ENCODE results near the gene RPS19BP1. TPM values are rescaled to one million over a fixed set of nuclear protein-coding genes. Genes with fewer than 3 reads are reported as not detected.

The RPS19BP1 gene
- total RNA-seq, 2 experiments from 2014 or later, result 65.8 to 69.7 TPM

GRCh38 chr22:39512026-39512425, 20.5 kb downstream of the RPS19BP1 start:
- TF ChIP-seq, protein P1, sequence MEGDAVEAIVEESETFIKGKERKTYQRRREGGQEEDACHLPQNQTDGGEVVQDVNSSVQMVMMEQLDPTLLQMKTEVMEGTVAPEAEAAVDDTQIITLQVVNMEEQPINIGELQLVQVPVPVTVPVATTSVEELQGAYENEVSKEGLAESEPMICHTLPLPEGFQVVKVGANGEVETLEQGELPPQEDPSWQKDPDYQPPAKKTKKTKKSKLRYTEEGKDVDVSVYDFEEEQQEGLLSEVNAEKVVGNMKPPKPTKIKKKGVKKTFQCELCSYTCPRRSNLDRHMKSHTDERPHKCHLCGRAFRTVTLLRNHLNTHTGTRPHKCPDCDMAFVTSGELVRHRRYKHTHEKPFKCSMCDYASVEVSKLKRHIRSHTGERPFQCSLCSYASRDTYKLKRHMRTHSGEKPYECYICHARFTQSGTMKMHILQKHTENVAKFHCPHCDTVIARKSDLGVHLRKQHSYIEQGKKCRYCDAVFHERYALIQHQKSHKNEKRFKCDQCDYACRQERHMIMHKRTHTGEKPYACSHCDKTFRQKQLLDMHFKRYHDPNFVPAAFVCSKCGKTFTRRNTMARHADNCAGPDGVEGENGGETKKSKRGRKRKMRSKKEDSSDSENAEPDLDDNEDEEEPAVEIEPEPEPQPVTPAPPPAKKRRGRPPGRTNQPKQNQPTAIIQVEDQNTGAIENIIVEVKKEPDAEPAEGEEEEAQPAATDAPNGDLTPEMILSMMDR (IDR thresholded peaks at IDR 0.05), result no peak
- no peaks in the 10 kb centered on the region for H3K9me3 Mint-ChIP-seq
- Histone ChIP-seq H3K4me3 (ENCODE audit: low read length) (no peak overlapping the region), H3K27me3 (ENCODE audit: control insufficient read depth in 1 of 2, insufficient read depth in 2 of 2, low read length in 2 of 2) (no peaks in the 10 kb centered on the region), H3K27ac (ENCODE audit: low read depth in 1 of 2, low read length in 2 of 2) (no peak overlapping the region), H3K36me3 (ENCODE audit: insufficient read depth, low read length) (peaks cover 93% of the 10 kb centered on the region), H3K9me3 (ENCODE audit: control insufficient read depth in 1 of 2, insufficient read depth in 1 of 2, low read length in 2 of 2) (no peaks in the 10 kb centered on the region), H3K4me1 (ENCODE audit: insufficient read depth, low read length) (no peaks in the 10 kb centered on the region)
- intact Hi-C loops (cut with DNase I, micrococcal nuclease), result no loop called here
- no peak overlapping the region for H3K4me3 Mint-ChIP-seq
- DNase-seq, result no peak
- ChIA-PET CTCF (no interaction called here), POLR2A (no interaction called here)
- H3K27ac Mint-ChIP-seq, result no peak overlapping the region
- H3K4me1 Mint-ChIP-seq (ENCODE audit: low read depth), result peaks cover 21% of the 10 kb centered on the region
- ATAC-seq (ENCODE audit: poor library complexity), result no peak
- peaks cover 88% of the 10 kb centered on the region for H3K36me3 Mint-ChIP-seq (ENCODE audit: low read depth)
- H3K27me3 Mint-ChIP-seq, result no peaks in the 10 kb centered on the region

DNA sequence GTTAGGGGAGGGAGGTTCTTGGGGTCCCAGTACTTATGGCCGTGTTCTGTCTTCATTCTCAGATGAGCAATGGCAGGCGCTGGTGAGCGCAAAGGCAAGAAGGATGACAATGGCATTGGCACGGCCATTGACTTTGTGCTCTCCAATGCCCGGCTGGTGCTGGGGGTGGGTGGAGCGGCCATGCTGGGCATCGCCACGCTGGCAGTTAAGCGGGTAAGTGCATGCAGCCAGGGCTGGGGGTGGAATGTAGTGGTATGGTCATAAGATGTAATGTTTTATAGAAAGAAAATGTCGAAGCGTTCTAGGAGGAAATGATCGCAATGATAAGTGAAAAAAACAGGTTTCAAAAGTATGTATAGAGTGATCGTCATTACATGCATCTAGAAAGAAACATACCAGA, 21.3 kb downstream of the RPS19BP1 start:
- DNase-seq (no peak), ATAC-seq (ENCODE audit: poor library complexity) (no peak)
- ChIA-PET CTCF (no interaction called here), POLR2A (interaction anchor here (0.7 kb wide), 1 partner anchor 192 kb away, joined by 3 read pairs; the partner anchor contains the start of gene RPL3)
- no peak overlapping the region for H3K27ac ChIP-seq (ENCODE audit: low read depth in 1 of 2, low read length in 2 of 2)
- no peaks in the 10 kb centered on the region for H3K27me3 Mint-ChIP-seq
- no peak overlapping the region for H3K4me3 ChIP-seq (ENCODE audit: low read length)
- no peaks in the 10 kb centered on the region for H3K27me3 ChIP-seq (ENCODE audit: control insufficient read depth in 1 of 2, insufficient read depth in 2 of 2, low read length in 2 of 2)
- intact Hi-C loops (cut with DNase I, micrococcal nuclease), result no loop called here
- H3K9me3 Mint-ChIP-seq, result no peaks in the 10 kb centered on the region
- H3K4me3 Mint-ChIP-seq, result no peak overlapping the region
- TF ChIP-seq, protein P1 (IDR thresholded peaks at IDR 0.05), result no peak
- H3K27ac Mint-ChIP-seq, result no peak overlapping the region
- no peaks in the 10 kb centered on the region for H3K9me3 ChIP-seq (ENCODE audit: control insufficient read depth in 1 of 2, insufficient read depth in 1 of 2, low read length in 2 of 2)
- no peaks in the 10 kb centered on the region for H3K4me1 ChIP-seq (ENCODE audit: insufficient read depth, low read length)
- H3K36me3 Mint-ChIP-seq (ENCODE audit: low read depth), result peaks cover 95% of the 10 kb centered on the region
- H3K4me1 Mint-ChIP-seq (ENCODE audit: low read depth), result peaks cover 28% of the 10 kb centered on the region
- peaks cover 96% of the 10 kb centered on the region for H3K36me3 ChIP-seq (ENCODE audit: insufficient read depth, low read length)

- POLR2A ChIA-PET, result interaction anchor here (0.7 kb wide), 1 partner anchor 191 kb away, joined by 3 read pairs; the partner anchor contains the start of gene RPL3
- no peaks in the 10 kb centered on the region for H3K9me3 Mint-ChIP-seq
These were observed 21.9 kb downstream of the RPS19BP1 start for GRCh38 chr22:39510529-39511149.

More at GRCh38 chr22:39510529-39511149, 21.9 kb downstream of the RPS19BP1 start:
- H3K4me1 Mint-ChIP-seq (ENCODE audit: low read depth), result peaks cover 31% of the 10 kb centered on the region
- DNase-seq, result no peak
- TF ChIP-seq, protein P1 (IDR thresholded peaks at IDR 0.05), result no peak
- CTCF ChIA-PET, result interaction anchor here (1.2 kb wide), 1 partner anchor 111 kb away, joined by 3 read pairs; the partner anchor contains the start of gene TAB1
- no peak overlapping the region for H3K27ac Mint-ChIP-seq
- Histone ChIP-seq H3K4me1 (ENCODE audit: insufficient read depth, low read length) (peaks cover 3% of the 10 kb centered on the region), H3K27ac (ENCODE audit: low read depth in 1 of 2, low read length in 2 of 2) (no peak overlapping the region), H3K27me3 (ENCODE audit: control insufficient read depth in 1 of 2, insufficient read depth in 2 of 2, low read length in 2 of 2) (no peaks in the 10 kb centered on the region), H3K36me3 (ENCODE audit: insufficient read depth, low read length) (peaks cover 96% of the 10 kb centered on the region), H3K4me3 (ENCODE audit: low read length) (no peak overlapping the region), H3K9me3 (ENCODE audit: control insufficient read depth in 1 of 2, insufficient read depth in 1 of 2, low read length in 2 of 2) (no peaks in the 10 kb centered on the region)
- peaks cover 95% of the 10 kb centered on the region for H3K36me3 Mint-ChIP-seq (ENCODE audit: low read depth)
- no peaks in the 10 kb centered on the region for H3K27me3 Mint-ChIP-seq
- no peak overlapping the region for H3K4me3 Mint-ChIP-seq
- intact Hi-C loops (cut with DNase I, micrococcal nuclease), result no loop called here
- ATAC-seq (ENCODE audit: poor library complexity), result no peak

All from CD4-positive, alpha-beta T cell (primary cell).